Measurements from ENCODE around the gene WWC2. TPM values are rescaled to one million over a fixed set of nuclear protein-coding genes. Genes with fewer than 3 reads are reported as not detected.

The WWC2 gene
- total RNA-seq, 4 donors from 2014 or later: 28.2 to 38.5 (median 37.0) TPM

DNA sequence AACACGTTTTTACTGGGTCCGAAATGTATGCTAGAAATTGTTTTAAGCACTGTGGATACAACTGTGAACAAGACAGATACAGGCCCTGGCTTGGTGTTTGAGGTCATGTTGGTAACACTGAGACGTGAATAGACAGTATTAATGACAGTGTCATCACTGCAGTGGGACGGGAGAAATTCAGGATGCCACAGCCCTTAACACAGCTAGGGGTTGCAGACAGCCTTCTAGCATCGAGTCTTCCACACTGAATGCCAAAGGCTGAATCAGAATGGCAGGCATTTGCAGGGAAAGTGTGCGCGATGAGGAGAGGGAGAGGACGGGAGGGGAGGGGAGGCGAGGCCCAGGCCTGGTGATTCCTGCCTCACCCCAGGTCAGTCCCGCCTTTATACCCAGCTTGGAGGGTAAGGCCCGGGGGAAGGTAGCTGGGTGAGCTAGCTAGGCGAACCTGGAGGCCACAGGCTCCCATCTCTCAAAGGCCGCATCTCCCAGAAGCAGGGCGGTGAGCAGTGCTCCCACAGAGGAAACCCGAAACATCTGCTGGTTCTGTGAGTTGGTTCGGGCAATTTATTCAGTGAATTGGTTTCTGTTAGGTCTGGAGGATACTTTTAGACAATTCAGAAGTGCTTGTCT lies 267.3 kb downstream of the WWC2 start:
- 81% methylated on average over 16 of the region's 16 CpGs for WGBS
- DNase-seq (ENCODE audit: extremely low spot score): no peak

GRCh38 chr4:183369073-183369472 lies 270.0 kb downstream of the WWC2 start:
- Histone ChIP-seq H3K36me3 (no peaks in the 10 kb centered on the region), H3K27me3 (no peaks in the 10 kb centered on the region), H3K4me1 (no peaks in the 10 kb centered on the region), H3K4me3 (no peak overlapping the region), H3K9me3 (peaks cover 0 to 7% (median 3%) of the 10 kb centered on the region in 4 donors), H3K27ac (replicated peaks in 1 of 4) (no peak overlapping the region)
- TF ChIP-seq EP300 (IDR thresholded peaks at IDR 0.05): no peak
- TF ChIP-seq CTCF (IDR thresholded peaks at IDR 0.05): no peak
- TF ChIP-seq POLR2A (IDR thresholded peaks at IDR 0.05; ENCODE audit: low read depth): no peak
- no peak for TF ChIP-seq POLR2AphosphoS5 (IDR thresholded peaks at IDR 0.05)
- no peak for DNase-seq (ENCODE audit: extremely low spot score)
- WGBS: 78% methylated on average over 8 of the region's 8 CpGs
- intact Hi-C loops (cut with DNase I): no loop called here

More for the DNA sequence above, 267.3 kb downstream of the WWC2 start:
- no peak overlapping the region for H3K4me3 ChIP-seq
- H3K27ac ChIP-seq (replicated peaks in 1 of 4): no peak overlapping the region
- no peaks in the 10 kb centered on the region for H3K36me3 ChIP-seq
- no peaks in the 10 kb centered on the region for H3K27me3 ChIP-seq
- intact Hi-C loops (cut with DNase I): no loop called here
- TF ChIP-seq EP300 (IDR thresholded peaks at IDR 0.05) (no peak), CTCF (IDR thresholded peaks at IDR 0.05) (no peak), POLR2A (IDR thresholded peaks at IDR 0.05; ENCODE audit: low read depth) (no peak), POLR2AphosphoS5 (IDR thresholded peaks at IDR 0.05) (no peak)
- H3K9me3 ChIP-seq: peaks cover 0 to 2% (median 0%) of the 10 kb centered on the region in 4 donors
- H3K4me1 ChIP-seq: no peaks in the 10 kb centered on the region

Other genes starting within 250 kb of the WWC2 start
- gene DCTD, start 181.9 kb upstream of the WWC2 start, total RNA-seq: 10 to 100 TPM; 33.6 to 55.3 (median 48.7) TPM
- not detected for gene CLDN22, start 221.0 kb downstream of the WWC2 start, total RNA-seq
- not detected for gene CLDN24, start 223.2 kb downstream of the WWC2 start, total RNA-seq

Measured in esophagus muscularis mucosa (tissue), 4 donors.